Activated naive CD4-positive, alpha-beta T cell treated with anti-CD3 and anti-CD28 coated beads, Interleukin-2, amount 50 U/mL, for 24 hours (primary cell): Measurements from ENCODE around the gene ASNSD1.

ENCODE experiments used
- H3K27ac Mint-ChIP-seq: one replicate; pipeline ENCODE4 v1.8.0; 2021; ENCODE audit warnings: mild to moderate bottlenecking, mixed read lengths
- H3K27me3 Mint-ChIP-seq: one replicate; pipeline ENCODE4 v1.8.0; 2021; ENCODE audit warnings: mixed read lengths
- H3K36me3 Mint-ChIP-seq: one replicate; pipeline ENCODE4 v1.8.0; 2021; ENCODE audit warnings: mixed read lengths
- H3K4me1 Mint-ChIP-seq: one replicate; pipeline ENCODE4 v1.8.0; 2021; ENCODE audit warnings: mixed read lengths
- H3K4me3 Mint-ChIP-seq: one replicate; pipeline ENCODE4 v1.8.0; 2021; ENCODE audit warnings: mild to moderate bottlenecking, mixed read lengths
- H3K9me3 Mint-ChIP-seq: one replicate; pipeline ENCODE4 v1.8.0; 2021; ENCODE audit warnings: mixed read lengths

Gene ASNSD1

DNA sequence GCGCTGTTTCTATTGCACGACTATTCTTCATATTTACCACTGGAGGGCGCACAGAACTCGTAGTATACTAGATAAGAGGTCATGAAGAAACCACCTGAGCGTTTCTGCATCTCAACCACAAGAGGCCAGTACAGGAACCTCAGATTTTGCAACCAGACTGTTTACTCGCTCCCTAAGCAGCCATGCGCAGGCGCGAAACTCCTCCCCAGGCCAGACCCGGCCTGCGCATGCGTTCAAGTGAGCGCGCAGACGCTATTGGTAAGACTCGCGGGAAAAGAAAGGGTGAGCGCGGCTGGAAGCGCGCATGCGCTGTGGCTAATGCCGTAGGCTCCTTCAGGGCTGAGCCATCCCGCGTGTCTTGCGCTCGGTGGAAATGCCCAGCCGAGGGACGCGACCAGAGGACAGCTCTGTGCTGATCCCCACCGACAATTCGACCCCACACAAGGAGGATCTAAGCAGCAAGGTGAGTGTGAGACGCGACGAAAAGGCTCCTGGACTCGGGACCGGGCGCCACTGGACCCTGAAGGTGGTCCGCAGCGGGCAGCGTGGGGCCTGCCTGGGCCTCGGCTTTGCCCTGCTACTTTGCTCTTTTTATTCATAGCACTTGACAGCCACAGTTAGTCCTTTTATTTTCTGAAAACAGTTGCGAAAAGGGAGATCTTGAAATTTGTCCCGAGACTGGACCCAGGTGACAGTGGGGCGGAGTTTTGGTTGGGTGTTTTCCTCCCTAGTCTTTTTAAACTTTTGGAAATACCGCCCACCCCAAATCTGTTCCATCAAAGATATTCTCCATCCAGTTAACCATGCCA, at the start of gene ASNSD1:
Gene ASNSD1 (plus strand): TSS at position 312 of the 809 bp plus-strand sequence. CDS start 4,674 bp downstream, outside the sequence.
- no peak within 1 kb of the TSS for H3K27ac Mint-ChIP-seq
- no peak within 1 kb of the TSS for H3K4me3 Mint-ChIP-seq
- H3K4me1 Mint-ChIP-seq: peaks cover 71% of the 10 kb centered on the region
- no peaks in the 10 kb centered on the region for H3K9me3 Mint-ChIP-seq
- peaks cover 7% of the 10 kb centered on the region for H3K36me3 Mint-ChIP-seq
- no peaks in the 10 kb centered on the region for H3K27me3 Mint-ChIP-seq

DNA sequence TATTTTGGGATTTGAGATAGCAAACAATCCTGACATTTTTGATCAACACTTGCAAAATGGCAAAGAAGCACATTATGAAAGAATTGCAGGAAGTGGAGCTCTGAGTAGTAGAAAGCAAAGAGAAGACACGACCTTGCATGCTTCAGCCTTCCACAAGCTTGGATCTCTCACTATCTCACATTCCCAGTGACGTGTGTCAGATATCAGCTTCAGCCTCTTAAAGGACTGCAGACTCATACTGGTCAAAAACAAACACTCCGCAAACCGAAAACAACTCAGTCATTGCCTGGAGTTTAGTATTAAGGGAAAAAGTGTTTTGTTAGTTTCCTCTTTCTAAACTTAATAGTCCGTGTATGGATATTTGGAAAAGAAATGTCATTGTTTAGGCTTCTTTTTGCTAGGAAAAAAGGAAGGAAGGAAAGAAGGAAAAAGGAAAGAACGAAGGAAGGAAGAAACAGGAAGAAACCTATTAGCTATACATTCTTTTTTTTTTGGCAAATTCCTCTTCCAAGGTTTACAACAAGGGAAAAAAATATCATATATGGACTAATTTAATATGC, 48.1 kb upstream of the ASNSD1 start:
- no peaks in the 10 kb centered on the region for H3K27me3 Mint-ChIP-seq
- H3K27ac Mint-ChIP-seq: no peak overlapping the region
- no peak overlapping the region for H3K4me3 Mint-ChIP-seq
- H3K36me3 Mint-ChIP-seq: no peaks in the 10 kb centered on the region
- no peaks in the 10 kb centered on the region for H3K9me3 Mint-ChIP-seq
- peaks cover 3% of the 10 kb centered on the region for H3K4me1 Mint-ChIP-seq

DNA sequence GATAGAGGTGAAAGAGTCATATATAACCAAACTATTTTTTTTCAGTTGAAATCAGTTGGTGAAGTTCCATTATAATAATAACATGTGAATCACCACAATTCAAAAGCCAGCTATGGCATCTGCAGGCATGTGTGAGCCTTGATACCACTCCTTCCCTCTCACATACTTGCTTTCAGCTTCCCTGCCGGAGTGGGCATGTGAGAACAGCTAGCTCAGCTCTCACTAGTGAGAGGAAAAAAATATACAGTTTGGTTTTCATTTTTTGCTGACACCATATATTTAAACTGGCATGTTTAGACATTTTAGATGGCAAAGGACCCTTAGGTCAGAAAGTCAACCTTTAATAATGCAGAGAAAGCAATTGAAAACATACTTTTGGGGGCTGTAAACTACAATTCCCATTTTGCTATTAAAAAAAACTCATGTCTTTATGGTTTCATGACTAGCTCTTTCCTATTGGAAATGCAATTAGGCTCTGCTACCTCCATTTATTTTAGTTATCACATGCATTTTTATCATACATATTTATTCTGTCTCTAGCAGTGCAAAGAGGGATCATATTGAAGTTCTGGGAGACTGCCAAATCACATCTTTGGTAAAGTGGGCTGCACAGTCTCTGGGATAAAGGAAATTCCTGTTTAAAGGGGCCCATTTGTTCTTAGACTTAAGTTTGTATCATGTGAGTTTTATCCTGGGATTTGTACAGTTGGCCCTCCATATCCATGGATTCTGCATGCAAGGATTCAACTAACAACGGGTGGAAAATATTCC, 47.4 kb upstream of the ASNSD1 start:
- Mint-ChIP-seq H3K4me1 (peaks cover 3% of the 10 kb centered on the region), H3K9me3 (no peaks in the 10 kb centered on the region), H3K27ac (no peak overlapping the region), H3K4me3 (no peak overlapping the region), H3K36me3 (no peaks in the 10 kb centered on the region), H3K27me3 (no peaks in the 10 kb centered on the region)

DNA sequence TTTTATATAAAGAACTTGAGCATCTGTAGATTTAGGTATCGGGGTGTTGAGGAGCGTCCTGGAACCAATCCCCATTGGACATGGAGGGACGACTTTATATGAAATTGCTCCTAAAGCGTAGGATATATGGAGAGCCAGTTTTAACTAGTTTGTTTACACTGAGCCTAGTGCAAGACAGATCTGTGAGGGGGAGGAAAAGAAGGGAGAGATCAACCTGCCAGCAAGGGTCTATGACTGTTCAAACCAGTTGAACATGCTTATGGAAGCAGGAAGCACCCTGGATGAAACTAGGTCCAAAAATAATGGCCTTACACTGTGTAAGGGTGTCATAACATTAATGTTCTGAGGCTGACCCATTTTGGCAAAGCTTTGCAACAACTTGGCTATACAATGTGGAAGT, 46.7 kb upstream of the ASNSD1 start:
- no peaks in the 10 kb centered on the region for H3K36me3 Mint-ChIP-seq
- no peaks in the 10 kb centered on the region for H3K9me3 Mint-ChIP-seq
- H3K27me3 Mint-ChIP-seq: no peaks in the 10 kb centered on the region
- H3K27ac Mint-ChIP-seq: no peak overlapping the region
- peaks cover 3% of the 10 kb centered on the region for H3K4me1 Mint-ChIP-seq
- no peak overlapping the region for H3K4me3 Mint-ChIP-seq

DNA sequence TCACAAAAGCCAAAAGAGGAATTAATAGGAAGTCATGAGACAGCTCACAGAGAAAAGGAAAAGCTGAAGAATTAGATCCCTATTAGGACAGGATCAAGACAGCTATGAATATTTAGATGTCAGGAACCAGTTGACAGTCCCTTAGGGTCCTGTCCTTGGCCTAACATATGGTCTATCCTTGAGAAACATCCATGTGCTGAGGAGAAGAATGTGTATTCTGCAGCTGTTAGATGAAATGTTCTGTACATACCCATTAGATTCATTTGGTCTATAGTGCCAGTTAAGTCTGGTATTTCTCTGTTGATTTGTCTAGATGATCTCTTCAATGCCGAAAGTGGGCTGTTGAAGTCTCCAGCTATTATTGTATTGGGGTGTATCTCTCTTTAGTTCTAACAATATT, 43.1 kb upstream of the ASNSD1 start:
- H3K4me3 Mint-ChIP-seq: no peak overlapping the region
- H3K27me3 Mint-ChIP-seq: no peaks in the 10 kb centered on the region
- H3K36me3 Mint-ChIP-seq: no peaks in the 10 kb centered on the region
- H3K27ac Mint-ChIP-seq: no peak overlapping the region
- H3K9me3 Mint-ChIP-seq: no peaks in the 10 kb centered on the region
- peaks cover 1% of the 10 kb centered on the region for H3K4me1 Mint-ChIP-seq

GRCh38 chr2:189621781-189622180, 39.5 kb upstream of the ASNSD1 start:
- peaks cover 26% of the 10 kb centered on the region for H3K4me1 Mint-ChIP-seq
- no peaks in the 10 kb centered on the region for H3K36me3 Mint-ChIP-seq
- no peaks in the 10 kb centered on the region for H3K9me3 Mint-ChIP-seq
- H3K27me3 Mint-ChIP-seq: no peaks in the 10 kb centered on the region
- no peak overlapping the region for H3K4me3 Mint-ChIP-seq
- H3K27ac Mint-ChIP-seq: no peak overlapping the region

DNA sequence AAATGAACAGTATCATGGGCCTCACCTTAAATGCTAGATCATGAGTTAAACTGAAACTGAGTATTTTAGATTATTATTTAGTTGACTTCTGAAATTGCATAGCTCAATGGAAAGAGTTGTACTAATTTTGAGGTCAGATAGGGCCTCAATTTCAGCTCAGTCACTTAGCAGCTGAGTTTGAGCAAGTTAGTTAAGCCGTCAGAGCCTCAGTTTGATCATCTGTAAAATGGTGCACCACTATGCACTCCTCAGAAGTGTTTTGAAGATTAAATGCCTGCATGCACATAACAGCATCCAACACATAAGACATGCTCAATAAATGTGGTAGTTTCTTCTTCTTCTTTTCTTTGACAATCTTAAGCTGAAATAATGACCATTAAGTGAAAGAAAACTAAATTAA, 38.2 kb upstream of the ASNSD1 start:
- Mint-ChIP-seq H3K36me3 (no peaks in the 10 kb centered on the region), H3K4me1 (peaks cover 29% of the 10 kb centered on the region), H3K4me3 (no peak overlapping the region), H3K27me3 (no peaks in the 10 kb centered on the region), H3K9me3 (no peaks in the 10 kb centered on the region), H3K27ac (no peak overlapping the region)

GRCh38 chr2:189624648-189625355, 36.5 kb upstream of the ASNSD1 start:
- H3K4me3 Mint-ChIP-seq: no peak overlapping the region
- H3K36me3 Mint-ChIP-seq: no peaks in the 10 kb centered on the region
- no peak overlapping the region for H3K27ac Mint-ChIP-seq
- no peaks in the 10 kb centered on the region for H3K27me3 Mint-ChIP-seq
- H3K4me1 Mint-ChIP-seq: peaks cover 29% of the 10 kb centered on the region
- H3K9me3 Mint-ChIP-seq: no peaks in the 10 kb centered on the region

DNA sequence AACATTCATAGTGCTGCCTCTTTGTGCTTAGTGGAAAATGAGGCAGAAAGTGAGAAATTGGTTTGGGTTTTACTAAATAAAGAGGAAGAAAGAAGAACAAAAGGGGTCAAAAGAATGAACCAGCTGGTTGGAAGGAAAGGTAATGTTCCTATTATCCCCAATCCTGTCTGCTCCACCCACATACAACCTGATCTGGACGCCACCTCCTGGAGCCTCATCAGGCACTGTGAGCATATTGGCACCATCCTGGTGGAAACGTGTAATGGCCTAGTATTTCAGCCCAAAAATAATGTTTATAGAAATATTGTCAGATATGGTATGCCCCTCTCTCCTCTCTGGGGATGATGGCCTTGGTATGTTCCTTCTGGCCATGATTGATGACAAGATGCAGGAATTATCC, 35.6 kb upstream of the ASNSD1 start:
- peak overlapping the region; percentile 48 for H3K27ac Mint-ChIP-seq

GRCh38 chr2:189627789-189628188, 33.5 kb upstream of the ASNSD1 start:
- H3K36me3 Mint-ChIP-seq: no peaks in the 10 kb centered on the region
- no peak overlapping the region for H3K4me3 Mint-ChIP-seq
- no peaks in the 10 kb centered on the region for H3K9me3 Mint-ChIP-seq
- H3K27me3 Mint-ChIP-seq: no peaks in the 10 kb centered on the region
- no peak overlapping the region for H3K27ac Mint-ChIP-seq
- H3K4me1 Mint-ChIP-seq: peaks cover 29% of the 10 kb centered on the region

More for the DNA sequence above, 35.6 kb upstream of the ASNSD1 start:
- Mint-ChIP-seq H3K9me3 (no peaks in the 10 kb centered on the region), H3K4me3 (no peak overlapping the region), H3K36me3 (no peaks in the 10 kb centered on the region), H3K4me1 (peaks cover 29% of the 10 kb centered on the region), H3K27me3 (no peaks in the 10 kb centered on the region)

DNA sequence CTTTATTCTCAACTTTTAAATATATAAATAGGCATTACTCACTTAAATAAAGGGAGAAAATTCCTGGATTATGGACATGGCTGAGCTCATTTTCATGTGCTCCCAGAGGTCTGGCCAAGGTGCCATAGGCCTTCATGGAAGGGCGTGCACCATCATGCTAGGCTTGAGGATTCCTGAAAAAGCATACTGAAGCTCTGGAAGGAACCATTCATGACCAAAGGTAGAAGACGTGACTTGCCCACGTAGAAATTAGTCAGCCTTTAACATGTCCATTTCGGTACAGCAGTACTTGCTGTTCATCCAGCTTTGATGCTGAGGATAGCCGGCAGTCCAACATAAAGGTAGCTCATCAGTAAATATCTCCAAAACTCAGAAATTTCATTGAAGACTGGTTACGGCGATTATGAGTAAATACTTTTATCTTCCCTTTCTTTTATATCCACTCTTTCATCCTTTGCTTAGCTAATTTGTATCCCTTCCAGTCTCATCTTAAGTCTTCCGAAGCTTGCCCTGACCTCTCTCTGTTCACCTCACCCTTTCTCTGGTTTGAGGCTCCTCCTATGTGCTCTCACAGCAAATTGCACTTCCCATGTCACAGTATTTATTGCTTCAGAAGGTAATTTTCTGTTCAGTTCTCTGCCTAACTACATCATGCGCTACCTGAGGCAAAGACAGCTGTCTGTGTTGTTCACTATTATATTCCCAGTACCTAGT, 32.3 kb upstream of the ASNSD1 start:
- Mint-ChIP-seq H3K9me3 (no peaks in the 10 kb centered on the region), H3K27ac (no peak overlapping the region), H3K27me3 (no peaks in the 10 kb centered on the region), H3K4me1 (peaks cover 29% of the 10 kb centered on the region), H3K4me3 (no peak overlapping the region), H3K36me3 (no peaks in the 10 kb centered on the region)

DNA sequence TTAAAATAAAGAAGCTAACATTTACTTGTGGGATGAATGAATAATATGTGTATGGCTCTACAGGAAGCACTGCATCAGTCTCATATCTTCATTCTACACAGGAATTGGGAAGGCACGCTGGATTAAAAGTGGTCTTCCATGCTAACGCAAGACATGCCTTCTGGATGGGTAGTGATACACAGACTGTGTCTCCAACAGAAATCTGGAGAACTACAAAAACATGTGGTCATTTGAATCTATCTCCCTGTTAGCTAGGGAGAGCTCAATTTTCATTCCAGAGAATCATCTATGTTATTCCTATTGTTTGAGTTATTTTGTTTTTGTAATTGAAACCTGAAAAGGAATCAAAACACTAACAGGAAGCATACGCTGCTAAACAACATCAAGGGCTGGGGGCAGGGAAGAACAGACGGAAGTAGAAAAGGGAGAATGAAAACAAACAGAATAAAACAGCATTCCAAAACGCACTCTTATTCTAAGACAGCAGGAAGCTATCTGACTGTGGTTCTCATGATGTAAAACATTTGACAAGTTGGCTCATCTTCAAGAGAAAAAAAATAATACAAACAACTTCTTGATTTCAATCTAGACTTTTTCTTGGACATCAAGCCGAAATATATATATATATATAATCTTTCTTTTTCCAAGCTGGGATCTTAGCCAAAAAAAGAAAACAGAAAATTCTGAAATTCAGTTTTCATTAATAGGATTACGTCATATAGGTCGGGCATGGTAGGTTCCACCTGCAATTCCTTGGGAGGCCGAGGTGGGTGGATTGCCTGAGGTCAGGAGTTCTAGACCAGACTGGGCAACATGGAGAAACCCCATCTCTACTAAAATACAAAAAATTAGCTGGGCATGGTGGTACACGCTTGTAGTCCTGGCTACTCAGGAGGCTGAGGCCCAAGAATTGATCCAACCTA, 31.5 kb upstream of the ASNSD1 start:
- Mint-ChIP-seq H3K4me1 (peaks cover 23% of the 10 kb centered on the region), H3K27ac (no peak overlapping the region), H3K9me3 (no peaks in the 10 kb centered on the region), H3K27me3 (no peaks in the 10 kb centered on the region), H3K36me3 (no peaks in the 10 kb centered on the region), H3K4me3 (no peak overlapping the region)

DNA sequence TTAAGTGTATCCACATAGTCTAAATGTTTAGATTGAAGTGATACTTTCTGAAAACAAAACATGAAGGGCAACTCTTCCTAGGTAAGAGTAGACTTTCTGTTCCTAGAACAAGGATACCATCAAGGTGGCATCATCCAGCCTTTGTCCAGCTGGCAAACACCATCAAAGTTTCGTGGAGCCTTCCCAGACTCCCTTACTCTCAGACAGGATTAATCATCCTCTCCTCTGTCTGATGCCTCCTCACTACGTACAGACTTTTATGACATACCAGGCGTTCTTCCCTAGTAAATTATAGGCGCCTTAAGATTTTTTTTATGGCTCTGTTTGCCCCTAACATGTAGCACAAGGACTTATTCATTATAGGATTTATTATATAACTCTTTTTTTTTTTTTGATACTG, 29.4 kb upstream of the ASNSD1 start:
- no peaks in the 10 kb centered on the region for H3K27me3 Mint-ChIP-seq
- H3K4me3 Mint-ChIP-seq: no peak overlapping the region
- H3K9me3 Mint-ChIP-seq: no peaks in the 10 kb centered on the region
- no peak overlapping the region for H3K27ac Mint-ChIP-seq
- H3K4me1 Mint-ChIP-seq: peaks cover 3% of the 10 kb centered on the region
- H3K36me3 Mint-ChIP-seq: no peaks in the 10 kb centered on the region

- Mint-ChIP-seq H3K27me3 (no peaks in the 10 kb centered on the region), H3K4me3 (no peak overlapping the region), H3K36me3 (no peaks in the 10 kb centered on the region), H3K4me1 (no peaks in the 10 kb centered on the region), H3K9me3 (no peaks in the 10 kb centered on the region), H3K27ac (no peak overlapping the region)
Measured at GRCh38 chr2:189633392-189633811, 27.9 kb upstream of the ASNSD1 start.
